SH-SY5Y (cell line): Measurements from ENCODE around the gene BBS9.

Experiments
- GATA2 ChIP-seq: IDR thresholded peaks from 2 replicates; pipeline ENCODE4 v1.6.1; 2011; ENCODE audit warnings: mild to moderate bottlenecking, low read depth, low read length
- GATA3 ChIP-seq: IDR thresholded peaks from 2 replicates; pipeline ENCODE4 v1.6.1; 2011; ENCODE audit warnings: low read depth, mild to moderate bottlenecking, low read length, moderate library complexity

DNA sequence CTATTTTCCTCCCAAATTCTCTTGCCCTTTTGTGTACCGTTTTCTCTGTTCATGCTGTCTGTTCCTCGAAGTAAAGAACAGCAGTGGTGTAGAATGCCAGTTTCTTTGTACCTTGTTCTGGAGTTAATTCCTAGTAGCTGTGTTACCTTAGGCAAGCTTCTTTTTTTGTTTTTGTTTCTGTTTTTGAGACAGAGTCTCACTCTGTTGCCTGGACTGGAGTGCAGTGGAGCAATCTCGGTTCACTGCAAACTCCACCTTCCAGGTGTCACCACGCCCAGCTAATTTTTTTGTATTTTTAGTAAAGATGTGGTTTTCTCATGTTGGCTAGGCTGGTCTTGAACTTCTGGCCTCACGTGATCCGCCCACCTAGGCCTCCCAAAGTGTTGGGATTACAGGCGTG, 221.2 kb downstream of the BBS9 start:
- TF ChIP-seq GATA3 (no peak), GATA2 (no peak)
